Effector CD8-positive, alpha-beta T cell (primary cell): Measurements from ENCODE around the gene CS.
"Not testable (repeated sequence)": the region's sequence is repeated elsewhere in the genome, so short reads cannot be mapped to it uniquely, and the experiment has no call there.

Experiments used
- DNase-seq: peaks from one replicate; lab custom pipeline; 2025; lab: John Stamatoyannopoulos, UW

The CS gene

DNA sequence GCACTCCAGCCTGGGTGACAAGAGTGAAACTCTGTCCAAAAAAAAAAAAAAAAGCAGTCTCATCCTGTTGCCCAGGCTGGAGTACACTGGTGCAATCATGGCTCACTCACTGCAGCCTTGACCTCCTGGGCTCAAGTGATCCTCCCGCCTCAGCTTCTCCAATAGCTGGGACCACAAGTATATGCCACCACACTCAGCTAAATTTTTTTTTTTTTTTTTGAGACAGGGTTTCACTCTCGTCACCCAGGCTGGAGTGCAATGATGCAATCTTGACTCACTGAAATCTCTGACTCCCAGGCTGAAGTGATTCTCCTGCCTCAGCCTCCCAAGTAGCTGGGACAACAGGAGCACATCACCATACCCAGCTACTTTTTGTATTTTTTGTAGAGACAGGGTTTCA lies 20.9 kb upstream of the CS start:
- no peak for DNase-seq

- no peak for DNase-seq
Measured at GRCh38 chr12:56317675-56318074, 17.5 kb upstream of the CS start.

DNA sequence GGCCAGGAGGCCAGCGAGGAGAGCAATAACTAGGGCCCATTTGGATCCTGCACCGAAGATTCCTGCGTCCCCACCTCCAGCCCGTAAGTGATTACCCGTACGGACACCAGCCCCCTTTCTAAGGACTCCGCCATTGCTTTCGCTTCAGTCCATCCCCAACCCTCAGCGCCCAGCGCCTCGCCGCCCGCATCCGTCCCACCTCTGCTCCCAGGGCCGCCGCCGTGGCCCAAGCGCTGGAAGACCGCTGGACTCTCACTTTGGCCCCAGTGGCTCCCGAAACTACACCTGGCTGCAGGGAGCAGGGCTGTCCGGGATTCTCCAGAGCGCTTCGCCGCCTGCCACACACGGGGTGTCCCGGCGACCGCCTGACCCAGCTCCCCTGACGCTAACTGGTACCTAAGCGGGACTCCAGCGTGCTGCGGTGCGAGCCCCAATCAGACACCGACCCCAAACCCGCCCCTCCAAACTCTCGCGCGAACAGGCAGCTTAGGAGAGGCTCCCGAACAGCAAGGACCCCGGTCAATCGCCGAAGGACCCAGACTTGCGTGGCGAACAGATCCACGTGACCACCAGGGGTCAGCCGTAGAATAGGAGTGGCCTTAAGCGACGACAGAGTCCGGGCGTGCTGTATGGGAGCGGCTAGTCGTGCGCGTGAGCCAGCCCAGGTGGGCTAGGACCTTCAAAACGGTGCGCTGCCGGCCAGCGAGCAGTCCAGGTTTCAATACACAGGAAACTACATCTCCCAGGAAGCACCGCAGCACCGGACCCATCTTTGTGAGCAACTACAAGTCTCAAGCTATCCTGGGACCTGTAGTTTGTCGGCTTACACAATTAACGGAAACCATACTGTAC lies 15.7 kb upstream of the CS start, which contains the start of gene CNPY2:
TSS of gene CNPY2 (minus strand) at position 367 of the 852 bp plus-strand sequence. CDS start 771 bp downstream, outside the sequence.
- DNase-seq: peak; percentile 91

GRCh38 chr12:56315249-56315621 lies 15.1 kb upstream of the CS start:
- no peak for DNase-seq

GRCh38 chr12:56311003-56311402 lies 10.9 kb upstream of the CS start:
- no peak for DNase-seq

- no peak for DNase-seq
Measured at GRCh38 chr12:56308714-56309113, 8.6 kb upstream of the CS start.

- no peak for DNase-seq
Measured at GRCh38 chr12:56307221-56307965, 7.3 kb upstream of the CS start.

- no peak for DNase-seq
Measured at GRCh38 chr12:56304872-56305590, 4.9 kb upstream of the CS start.

DNA sequence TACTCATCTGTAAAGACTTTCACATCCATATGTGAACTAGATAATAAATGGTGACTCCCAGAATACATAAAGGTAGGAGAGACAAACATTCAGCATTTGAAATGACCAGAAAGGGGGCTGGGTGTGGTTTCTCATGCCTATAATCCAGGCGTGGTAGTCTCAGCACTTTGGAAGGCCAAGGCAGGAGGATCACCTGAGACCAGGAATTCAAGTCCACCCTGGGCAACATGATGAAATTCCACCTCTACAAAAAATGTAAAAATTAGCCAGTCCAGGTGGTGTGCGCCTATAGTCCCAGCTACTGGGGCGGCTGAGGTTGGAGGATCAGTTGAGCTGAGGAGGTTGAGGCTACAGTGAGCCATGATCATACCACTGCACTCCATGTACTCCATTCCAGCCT lies 4.1 kb upstream of the CS start:
- DNase-seq: no peak

- DNase-seq: no peak
Measured at GRCh38 chr12:56300644-56301464, 724 bp upstream of the CS start.

DNA sequence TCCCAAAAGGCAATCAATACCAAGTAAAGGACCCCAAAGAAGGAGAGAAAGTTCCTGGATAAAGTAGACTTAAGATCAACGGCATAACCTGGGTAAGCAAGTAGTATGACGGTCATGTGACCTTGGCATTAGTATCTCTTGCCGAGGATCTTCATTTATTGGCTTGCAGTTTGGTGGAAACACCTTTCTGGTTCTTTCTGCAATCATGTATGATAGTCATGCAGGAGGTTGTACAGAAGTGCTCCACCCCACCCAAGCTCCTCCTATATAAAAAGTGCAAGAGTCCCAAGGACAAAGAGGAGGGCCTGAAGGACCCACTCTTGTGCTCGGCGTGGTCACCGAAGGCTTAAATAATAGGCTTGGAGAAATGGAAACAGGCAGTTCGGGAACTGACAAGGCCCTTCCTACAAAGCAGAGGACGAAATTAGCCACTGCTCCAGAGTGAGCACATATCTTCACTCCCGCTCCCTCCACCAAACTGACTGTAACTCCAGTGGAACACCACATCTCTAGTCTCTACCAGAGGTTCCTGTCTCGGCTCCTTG lies 750 bp downstream of the CS start:
- DNase-seq: peak; percentile 19

- DNase-seq: no peak
Measured at GRCh38 chr12:56298828-56299227, 1.3 kb downstream of the CS start.

DNA sequence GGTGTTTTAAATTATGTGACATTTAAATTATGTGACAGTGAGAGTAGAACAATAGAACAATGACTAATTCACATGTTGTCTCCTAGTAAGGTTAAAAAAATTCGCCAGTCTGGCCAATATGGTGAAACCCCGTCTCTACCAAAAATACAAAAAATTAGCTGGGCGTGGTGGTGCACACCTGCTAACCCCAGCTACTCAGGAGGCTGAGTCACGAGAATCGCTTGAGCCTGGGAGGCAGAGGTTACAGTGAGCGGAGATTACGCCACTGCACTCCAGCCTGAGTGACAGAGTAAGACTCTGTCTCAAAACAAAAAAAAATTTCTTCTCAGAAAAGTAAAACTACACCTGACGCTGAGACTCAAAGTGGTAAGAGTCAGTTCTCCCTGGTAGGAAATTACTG lies 2.7 kb downstream of the CS start:
- DNase-seq: no peak

DNA sequence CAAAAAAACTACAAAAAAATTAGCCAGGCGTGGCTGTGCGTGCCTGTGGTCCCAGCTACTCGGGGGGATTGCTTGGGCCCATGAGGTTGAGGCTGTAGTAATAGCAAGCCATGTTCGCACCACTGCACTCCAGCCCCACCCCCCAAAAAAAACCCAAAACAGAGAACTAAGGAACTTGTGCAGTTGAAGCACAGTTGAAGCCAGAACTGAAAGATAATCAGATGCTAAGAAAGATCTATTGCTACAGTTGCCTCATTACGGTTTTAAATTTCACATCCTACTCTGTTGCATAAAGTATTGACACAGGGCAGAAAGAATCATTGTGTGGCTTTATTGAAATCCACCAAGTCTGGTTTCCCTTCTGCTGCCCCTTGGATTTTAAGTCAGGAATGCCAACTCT lies 3.8 kb downstream of the CS start:
- DNase-seq: no peak

GRCh38 chr12:56293795-56294194 lies 6.3 kb downstream of the CS start:
- DNase-seq: no peak

GRCh38 chr12:56288705-56289387 lies 11.3 kb downstream of the CS start:
- no peak for DNase-seq

GRCh38 chr12:56286044-56286830 lies 13.9 kb downstream of the CS start:
- DNase-seq: no peak

GRCh38 chr12:56284263-56284662 lies 15.9 kb downstream of the CS start:
- not testable (repeated sequence) for DNase-seq

DNA sequence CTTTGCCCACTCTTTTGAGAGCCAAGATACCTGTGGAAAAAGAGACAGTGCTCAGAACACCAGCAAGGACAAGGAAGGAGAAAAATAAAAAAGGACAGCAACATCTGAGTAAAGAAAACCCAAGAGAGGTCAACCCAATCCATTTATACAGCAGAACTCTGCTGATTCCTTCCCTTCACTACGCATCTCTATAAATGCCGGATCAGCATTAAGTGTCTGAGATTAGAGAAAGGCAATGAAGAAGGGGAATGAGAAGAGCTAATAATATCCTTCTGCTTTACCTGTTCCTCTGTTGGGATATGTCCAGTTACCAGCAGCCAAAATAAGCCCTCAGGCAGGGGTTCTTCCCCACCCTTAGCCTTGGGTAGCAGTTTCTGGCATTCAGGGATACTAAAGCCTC lies 17.6 kb downstream of the CS start:
- DNase-seq: no peak

DNA sequence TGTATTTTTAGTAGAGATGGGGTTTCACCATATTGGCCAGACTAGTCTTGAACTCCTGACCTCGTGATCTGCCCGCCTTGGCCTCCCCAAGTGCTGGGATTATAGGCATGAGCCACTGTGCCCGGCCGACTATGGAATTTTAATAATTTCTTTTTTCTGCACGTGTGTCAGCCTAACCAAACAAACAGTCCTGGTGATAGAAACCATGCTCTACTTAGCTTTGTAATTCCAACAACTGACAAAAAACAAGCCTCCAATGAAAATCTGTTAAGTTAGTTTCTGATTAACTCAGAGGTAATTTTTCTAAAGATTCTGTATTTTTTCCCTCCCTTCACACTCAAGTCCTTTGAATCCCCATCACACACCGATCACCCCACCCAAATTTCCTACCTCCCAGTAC lies 18.1 kb downstream of the CS start:
- DNase-seq: no peak
